Measurements from ENCODE around the gene SEC24D.

SEC24D gene

DNA sequence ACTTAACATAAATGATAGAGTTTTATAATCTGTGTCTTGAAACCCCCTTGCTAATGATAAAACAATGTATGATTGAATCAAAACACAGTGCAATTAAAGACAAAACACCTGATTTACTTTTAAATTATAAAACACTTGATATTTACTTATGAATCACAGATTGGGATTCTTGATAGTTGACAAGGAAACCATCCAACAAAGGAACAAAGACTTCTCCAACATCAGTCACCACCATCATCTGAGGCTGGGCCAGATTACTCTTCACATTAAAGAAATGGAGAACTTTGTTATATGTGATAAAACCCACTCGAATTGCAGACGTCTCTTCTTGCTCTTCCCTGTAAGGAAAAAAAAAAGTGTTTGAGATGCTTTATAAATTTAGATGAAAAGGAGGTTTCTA, 83.4 kb downstream of the SEC24D start:
- TF ChIP-seq, protein P1, sequence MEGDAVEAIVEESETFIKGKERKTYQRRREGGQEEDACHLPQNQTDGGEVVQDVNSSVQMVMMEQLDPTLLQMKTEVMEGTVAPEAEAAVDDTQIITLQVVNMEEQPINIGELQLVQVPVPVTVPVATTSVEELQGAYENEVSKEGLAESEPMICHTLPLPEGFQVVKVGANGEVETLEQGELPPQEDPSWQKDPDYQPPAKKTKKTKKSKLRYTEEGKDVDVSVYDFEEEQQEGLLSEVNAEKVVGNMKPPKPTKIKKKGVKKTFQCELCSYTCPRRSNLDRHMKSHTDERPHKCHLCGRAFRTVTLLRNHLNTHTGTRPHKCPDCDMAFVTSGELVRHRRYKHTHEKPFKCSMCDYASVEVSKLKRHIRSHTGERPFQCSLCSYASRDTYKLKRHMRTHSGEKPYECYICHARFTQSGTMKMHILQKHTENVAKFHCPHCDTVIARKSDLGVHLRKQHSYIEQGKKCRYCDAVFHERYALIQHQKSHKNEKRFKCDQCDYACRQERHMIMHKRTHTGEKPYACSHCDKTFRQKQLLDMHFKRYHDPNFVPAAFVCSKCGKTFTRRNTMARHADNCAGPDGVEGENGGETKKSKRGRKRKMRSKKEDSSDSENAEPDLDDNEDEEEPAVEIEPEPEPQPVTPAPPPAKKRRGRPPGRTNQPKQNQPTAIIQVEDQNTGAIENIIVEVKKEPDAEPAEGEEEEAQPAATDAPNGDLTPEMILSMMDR (IDR thresholded peaks at IDR 0.05; ENCODE audit: borderline replicate concordance, insufficient read depth, low read depth, low read length): no peak
- H3K4me3 ChIP-seq (ENCODE audit: low read depth, low read length): no peak overlapping the region

DNA sequence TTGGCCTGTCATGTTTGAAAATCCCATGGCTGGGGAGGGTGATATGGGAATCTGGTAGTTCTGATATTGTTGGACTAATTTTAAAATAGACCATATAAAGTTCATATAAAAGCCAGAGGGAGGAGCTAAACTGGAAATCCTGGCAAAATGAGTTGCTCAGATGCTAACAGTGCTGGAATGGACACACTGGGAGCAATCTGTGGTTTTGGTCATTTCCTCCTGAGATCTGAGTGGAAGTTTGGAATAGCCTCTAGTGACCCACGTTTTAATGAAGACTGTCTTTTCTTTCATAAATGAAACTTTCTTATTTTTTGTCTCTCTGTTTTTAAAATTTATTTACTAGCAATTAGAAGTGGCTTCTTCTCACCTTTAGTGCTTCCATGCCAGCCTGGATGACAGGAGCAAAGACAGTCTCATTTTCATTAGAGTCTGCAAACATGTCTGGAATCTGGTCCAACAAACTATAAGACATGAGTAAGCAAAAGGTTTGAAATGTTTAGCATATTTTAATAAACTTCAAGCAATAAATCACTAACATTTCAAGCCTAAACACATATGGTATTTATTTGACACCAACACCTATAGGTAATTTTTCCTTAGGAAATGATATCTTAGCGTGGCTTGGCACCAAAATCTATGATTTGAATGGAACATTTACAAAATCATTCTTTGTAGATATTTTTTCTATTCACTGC, 84.2 kb downstream of the SEC24D start:
- no peak overlapping the region for H3K4me3 ChIP-seq (ENCODE audit: low read depth, low read length)
- TF ChIP-seq, protein P1 (IDR thresholded peaks at IDR 0.05; ENCODE audit: borderline replicate concordance, insufficient read depth, low read depth, low read length): no peak

DNA sequence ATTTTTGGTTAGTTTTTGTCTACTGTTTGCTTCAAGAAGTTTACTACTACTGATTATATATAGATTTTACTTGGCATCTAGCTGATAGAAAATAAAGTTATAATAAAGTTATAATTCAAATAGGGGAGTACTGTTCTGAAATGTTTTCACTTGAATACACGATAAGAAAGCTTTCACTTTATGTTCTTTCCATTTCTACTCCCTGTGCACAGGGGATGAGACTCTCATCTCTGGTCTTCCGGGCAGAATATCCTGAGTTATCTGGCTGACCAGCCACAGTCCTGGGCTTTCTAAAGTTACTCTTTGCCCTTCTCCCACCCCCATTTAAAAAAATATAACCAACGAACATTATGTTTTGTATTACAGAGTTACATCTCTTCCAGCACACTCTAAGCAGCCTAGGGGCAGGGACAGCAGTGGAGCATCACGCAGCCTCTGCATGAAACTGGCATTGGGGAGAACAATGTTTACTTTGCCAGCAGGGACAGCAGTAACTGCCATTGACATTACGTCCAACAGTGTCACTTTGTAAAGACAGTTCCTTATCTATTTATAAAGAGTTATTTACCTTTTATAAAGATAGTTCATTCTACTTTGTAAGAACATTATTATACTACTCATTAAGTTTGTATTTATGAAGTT, 86.5 kb downstream of the SEC24D start:
- H3K4me3 ChIP-seq (ENCODE audit: low read depth, low read length): no peak overlapping the region
- TF ChIP-seq, protein P1 (IDR thresholded peaks at IDR 0.05; ENCODE audit: borderline replicate concordance, insufficient read depth, low read depth, low read length): no peak

DNA sequence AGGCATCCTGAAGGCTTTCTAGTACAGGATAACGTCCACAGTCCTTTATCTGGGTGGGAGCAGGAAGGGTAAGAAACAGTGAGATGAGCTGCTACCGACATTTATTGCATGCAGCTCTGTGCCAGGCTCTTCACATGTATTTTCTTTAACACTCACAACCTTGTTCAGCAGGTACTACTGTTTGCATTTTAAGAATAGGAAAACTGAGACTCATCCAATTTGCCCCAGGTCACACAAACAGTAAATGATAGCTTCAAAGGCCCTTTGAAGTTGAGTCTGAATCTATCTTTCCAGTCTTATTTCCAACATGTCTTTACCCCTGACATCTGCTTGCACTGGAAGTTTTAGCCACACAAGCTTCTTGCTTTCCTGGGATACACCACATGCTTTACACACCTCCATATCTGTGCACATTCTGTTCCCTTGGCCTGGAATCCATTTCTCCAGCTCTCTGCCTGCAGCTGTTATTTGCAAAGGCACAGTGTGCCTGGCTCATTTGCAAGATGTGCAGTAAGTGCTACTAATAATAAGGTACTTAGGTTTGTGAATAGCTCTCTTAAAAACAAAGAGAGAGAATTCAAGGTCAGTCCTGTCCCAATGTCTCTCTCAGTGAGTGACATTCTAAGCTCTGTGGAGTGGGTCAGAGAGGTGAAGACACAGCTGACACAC, 89.5 kb downstream of the SEC24D start:
- TF ChIP-seq, protein P1 (IDR thresholded peaks at IDR 0.05; ENCODE audit: borderline replicate concordance, insufficient read depth, low read depth, low read length): no peak
- no peak overlapping the region for H3K4me3 ChIP-seq (ENCODE audit: low read depth, low read length)

DNA sequence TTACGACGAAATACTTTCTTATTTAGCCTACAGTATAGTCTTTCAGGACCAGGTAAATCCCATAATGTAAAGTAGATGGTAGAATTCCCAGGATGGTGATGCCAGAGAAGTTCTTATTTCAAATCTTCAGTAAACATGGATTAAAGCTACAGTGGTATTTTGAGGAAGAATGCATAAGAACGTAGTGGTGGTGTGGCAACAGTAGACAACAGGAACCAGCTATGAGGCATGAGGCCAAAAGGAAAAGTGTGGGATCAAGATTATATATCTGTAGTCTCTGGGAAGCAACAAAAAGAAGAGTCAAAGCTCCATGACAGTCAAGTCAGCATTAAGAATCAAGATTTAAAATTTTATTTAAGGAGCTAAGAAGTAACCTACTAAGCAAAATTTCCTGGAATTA, 90.6 kb downstream of the SEC24D start:
- TF ChIP-seq, protein P1 (IDR thresholded peaks at IDR 0.05; ENCODE audit: borderline replicate concordance, insufficient read depth, low read depth, low read length): no peak
- no peak overlapping the region for H3K4me3 ChIP-seq (ENCODE audit: low read depth, low read length)

DNA sequence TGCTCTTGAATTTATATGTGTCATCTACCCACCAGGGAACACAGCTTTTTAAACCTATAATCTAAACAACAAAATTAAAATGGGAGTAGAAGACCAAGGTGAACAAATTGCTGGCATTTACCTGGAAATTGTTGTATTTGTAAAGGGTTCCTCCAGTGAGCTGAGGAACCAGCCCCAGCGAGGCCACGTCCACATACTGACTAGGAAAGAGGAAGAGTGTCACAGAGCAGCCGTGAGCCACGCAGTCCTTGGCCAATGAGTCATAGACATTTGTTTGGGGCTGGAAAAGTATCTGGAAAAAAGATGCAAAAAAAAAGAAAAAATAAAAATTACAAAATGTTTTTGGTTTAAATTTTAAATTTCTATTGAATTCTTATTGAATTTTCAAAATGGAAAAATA, 92.1 kb downstream of the SEC24D start:
- no peak overlapping the region for H3K4me3 ChIP-seq (ENCODE audit: low read depth, low read length)

More for the DNA sequence above, 92.1 kb downstream of the SEC24D start:
- TF ChIP-seq, protein P1 (IDR thresholded peaks at IDR 0.05; ENCODE audit: borderline replicate concordance, insufficient read depth, low read depth, low read length): no peak

Measured in GM12875 (cell line).